GM19372 (cell line): ENCODE measurements around the gene RET.

Source experiments
- ATAC-seq: cut with Tn5 transposase; IDR thresholded peaks from one replicate; pipeline ENCODE4 v1.9.1; 2021; ENCODE audit warnings: mild to moderate bottlenecking, low read depth, moderate library complexity; ENCODE audit not compliant: unreplicated experiment

The RET gene

DNA sequence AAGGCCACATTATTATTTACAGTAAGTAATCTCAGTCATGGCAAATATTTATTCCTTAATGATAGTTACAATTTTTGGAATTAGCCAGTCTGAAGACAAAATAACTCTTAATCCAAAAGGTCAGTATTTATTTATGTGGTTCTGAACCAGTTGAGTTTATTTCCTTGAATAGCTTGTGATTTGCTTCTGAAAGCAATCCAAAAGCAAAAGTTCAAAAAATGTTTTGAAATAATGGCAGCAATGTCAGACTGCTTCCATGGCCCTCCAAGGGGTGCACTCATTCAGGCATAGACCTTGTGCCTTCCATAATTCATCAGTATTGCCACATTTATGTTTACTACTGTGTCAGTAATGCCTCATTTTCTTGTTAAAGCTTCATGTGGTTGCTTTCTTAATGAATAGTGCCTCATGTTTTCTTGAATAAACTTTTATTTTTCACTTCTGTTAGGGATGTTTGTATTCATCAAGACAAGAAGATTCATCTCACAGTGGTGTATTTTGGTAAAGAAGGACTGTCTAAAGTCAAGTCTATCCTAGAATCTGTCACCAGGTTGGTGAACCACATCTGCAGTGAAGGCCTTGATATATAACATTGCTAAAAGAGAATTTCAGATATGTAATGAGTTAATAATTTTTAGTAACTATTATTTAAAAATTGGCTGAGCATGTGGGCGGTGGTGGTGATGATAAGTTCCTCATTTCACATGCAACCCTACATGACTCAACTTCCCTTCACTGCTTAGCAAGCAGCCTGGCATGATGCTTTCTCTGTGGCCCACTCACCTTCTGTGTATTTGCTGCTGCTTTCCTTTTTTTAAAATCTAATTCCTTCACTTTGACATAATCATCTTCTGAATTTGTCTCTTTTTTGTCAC is 83.4 kb downstream of the RET start:
- ATAC-seq: peak; percentile 40

DNA sequence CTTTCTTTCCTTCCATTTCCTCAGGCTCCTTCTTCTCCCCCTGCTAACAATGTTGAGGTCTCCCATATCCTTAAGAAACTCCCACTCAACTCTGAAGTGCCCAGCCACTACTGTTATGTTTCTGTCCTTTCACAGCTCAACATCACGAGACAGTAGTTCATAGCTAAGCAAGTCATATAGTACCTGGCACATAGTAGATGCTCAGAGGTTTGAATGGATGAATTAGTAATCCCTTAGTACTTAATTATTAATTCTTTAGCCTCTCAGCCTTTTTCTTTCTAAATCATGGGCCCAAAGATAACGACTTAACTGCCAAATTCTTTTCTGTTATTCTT is 84.0 kb downstream of the RET start:
- peak; percentile 61 for ATAC-seq

DNA sequence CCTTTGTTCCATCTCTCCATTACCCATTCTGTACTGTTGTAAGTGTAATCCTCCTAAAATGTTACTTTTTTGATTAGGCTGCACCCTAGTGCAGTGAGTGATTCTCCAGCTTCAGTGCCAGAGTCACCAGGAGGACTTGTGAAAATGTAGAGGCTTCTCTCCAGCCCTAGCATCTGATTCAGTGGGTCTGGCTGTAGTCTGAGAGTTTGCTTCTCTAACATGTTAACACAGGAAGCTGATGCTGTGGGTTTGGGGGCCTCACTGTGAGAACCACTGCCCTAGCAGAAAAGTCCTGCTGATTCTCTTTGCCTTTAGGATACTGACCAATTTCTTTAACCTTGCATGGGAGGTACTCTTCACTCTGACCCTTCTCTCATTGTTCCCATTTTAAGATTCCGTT is 85.7 kb downstream of the RET start:
- ATAC-seq: no peak

DNA sequence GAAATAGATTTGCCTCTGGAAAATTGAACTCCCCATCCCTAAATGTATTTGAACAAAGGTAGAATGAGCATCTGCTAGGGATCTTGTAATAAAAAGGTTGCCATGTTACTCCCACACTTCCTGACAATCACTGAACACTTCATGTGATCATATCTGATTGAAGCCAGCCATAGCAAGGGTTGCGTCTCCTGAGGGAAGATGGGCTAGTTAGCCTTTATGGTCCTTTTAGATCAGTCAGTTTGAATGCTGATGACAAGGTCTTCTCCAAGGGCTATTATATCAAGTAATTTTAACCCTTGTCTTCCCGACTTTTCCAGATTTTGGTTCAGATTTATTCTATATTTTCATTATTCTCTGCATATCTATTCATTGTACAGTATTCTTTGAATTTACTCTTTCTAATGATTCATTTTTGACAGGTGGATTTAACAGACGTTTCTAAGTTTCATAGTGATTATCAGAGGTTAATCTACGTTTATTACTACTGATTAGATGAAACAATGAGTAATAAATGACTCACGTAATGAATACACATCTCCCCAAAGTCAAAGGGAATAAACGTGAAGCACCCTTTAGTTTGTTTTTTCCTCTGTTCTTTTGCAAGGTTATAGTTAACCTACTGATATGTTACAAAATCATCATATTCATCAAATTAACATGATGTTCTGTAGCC is 89.5 kb downstream of the RET start:
- ATAC-seq: no peak

DNA sequence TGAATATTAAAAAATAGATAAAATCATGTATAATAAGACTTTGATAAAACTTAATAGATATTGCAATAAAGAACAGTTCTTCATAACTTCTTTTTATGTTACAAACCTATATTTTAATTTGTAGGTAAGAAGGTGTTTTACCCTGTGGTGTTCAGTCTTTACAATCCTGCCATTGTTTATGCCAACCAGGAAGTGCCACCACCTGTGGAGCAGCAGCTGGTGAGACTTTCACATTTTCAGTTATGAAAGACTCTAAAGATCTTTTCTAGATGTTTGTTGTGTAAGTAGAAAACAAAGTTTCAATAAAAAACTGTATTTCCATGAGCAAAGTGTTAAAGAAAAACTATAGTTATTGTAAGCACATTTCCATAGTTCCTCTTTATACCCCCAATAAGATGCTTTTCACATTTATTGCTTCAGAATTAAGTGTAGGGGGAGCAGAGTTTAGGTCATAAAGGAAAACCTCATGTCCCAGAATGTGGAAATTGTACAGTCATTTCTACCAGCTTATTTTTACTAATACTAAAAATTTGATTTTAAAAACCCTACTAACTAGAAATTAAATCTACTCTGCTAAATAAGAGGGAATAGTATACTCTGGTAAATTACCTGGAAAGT is 90.1 kb downstream of the RET start:
- ATAC-seq: peak; percentile 61

DNA sequence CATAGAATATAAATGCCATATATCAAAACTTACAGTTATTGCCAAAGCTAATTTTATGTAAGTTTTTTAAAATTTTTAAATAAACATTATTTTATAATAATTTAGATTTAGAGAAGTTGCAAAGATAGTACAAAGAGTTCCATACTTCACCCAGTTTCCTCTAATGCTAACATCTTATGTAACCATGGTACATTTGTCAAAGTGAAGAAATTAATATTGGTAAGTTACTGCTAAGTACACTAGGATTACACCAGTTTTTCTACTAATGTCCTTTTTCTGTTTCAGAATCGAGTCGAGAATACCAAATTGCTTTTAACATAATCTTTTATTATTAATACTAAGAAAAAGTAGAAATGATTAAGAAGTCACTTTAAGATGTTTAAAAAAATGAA is 90.6 kb downstream of the RET start:
- ATAC-seq: no peak

DNA sequence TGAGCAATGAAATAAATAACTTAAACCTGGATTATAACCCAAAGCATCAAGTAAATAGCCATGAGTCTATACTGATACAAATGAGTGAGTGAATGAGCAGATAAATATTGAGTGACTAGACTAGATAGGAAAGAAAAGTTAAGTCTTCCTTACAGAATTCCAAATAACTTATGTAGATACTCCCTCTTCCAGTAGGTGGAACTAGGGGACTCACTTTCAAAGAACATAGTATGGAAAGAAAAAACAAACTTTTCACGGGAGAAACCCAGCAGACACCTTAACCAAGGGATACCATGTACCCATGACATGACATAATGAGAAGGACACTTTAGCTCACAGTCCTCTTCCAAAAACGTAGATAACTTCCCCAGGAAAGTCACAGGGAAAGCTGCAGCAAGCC is 93.6 kb downstream of the RET start:
- ATAC-seq: no peak

DNA sequence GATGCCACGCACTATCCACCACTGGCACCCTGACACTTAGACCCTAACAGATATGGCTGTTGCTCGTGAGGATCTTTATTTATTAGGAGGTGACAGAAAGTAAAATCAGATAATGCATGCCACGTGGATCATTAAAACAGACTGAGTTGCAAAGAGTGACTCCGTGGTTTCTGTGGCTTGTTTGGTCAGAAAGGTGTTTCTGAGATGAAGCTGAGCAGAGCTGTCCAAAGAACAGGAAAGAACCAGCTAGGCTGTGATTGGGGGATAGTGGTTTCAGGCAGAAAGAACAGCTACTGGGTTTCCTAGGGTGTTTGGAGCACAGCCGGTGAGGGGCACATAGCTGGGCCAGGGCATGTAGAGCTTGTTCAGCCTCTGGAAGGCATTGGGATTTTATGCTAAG is 95.8 kb downstream of the RET start:
- no peak for ATAC-seq

DNA sequence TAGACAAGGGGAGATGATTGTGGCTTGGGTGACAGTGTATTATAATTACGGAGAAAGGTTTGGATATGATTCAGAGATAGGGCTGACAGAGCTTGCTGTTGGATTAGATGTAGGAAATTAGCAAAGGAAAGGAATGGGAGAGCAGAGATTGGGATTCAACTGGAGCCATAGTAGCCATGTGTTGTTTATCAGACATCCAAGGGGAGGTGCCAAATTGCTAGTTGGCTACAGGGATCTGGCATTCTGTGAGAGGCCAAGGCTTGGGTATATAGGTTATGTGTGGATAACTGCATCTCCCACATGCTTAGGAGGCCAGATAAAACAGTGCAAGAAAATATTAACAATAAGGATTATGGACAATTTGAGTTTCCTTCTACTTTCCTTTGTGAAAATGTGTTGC is 96.3 kb downstream of the RET start:
- ATAC-seq: no peak

DNA sequence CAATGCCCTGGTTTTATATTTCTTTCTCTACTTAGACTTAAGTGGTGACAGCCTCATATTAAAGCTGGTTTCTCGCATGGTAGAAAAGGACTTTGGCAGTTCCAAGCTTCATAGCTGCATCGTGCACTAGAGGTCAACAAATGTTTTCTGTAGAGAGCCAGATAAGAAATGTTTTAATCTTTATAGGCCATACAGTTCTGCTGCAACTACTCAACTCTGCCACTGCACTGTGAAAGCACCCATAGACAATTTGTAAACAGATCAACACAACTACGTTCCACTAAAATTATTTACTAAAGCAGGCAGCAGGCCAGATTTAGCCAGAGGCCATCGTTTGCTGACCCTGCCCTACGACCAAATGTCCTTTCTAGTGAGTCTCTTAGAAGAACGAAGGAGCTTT is 98.1 kb downstream of the RET start:
- ATAC-seq: no peak

DNA sequence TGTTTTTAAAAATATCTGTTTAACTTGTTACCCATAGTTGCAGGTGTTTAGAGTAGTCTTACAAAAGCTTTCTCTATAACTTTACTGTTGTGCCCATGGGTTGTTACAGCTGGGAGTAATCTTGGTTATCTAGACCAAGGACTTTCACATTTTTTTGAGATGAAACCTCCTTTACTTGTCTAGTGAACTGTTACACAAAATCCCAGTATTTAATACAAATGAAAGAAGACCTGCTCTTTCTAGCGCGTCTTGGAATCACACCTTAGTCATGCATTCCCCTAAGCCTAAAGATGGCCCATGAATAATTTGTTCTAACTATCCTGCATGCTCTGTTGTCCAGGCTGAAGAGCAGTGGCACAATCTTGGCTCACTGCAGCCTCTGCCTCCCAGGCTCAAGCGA is 99.4 kb downstream of the RET start:
- no peak for ATAC-seq

DNA sequence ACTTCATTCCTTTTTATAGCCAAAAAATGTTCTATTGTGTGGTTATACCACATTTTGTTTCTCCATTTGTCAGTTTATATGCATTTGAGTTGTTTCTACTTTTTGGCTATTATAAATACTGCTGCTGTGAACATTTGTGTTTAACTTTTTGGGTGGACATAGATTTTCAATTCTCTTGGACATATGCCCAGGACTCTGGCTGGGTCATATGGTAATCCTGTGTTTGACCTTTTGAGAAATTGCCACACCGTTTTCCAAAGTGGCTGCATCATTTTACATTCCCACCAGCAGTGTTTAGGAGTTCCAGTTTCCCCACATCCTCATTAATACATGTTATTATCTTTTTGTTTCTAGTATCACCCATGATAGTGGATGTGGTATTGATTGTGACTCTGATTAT is 100.7 kb downstream of the RET start:
- ATAC-seq: no peak
